Activated CD4-positive, alpha-beta T cell treated with anti-CD3 and anti-CD28 coated beads, Interleukin-2, amount 10 ng/mL, durations not matched to agents 24 days and 14 days (primary cell): ENCODE results near the gene SATB2. TPM values are rescaled to one million over a fixed set of nuclear protein-coding genes. Genes with fewer than 3 reads are reported as not detected.

Experiments
- DNase-seq: peaks from one replicate; pipeline ENCODE4 v3.0.0; 2022
- H3K27ac Mint-ChIP-seq: one replicate; pipeline ENCODE4 v1.8.0; 2022; ENCODE audit warnings: mild to moderate bottlenecking, mixed read lengths
- H3K27me3 Mint-ChIP-seq: one replicate; pipeline ENCODE4 v1.8.0; 2022; ENCODE audit warnings: mixed read lengths
- H3K36me3 Mint-ChIP-seq: one replicate; pipeline ENCODE4 v1.8.0; 2022; ENCODE audit warnings: low read depth, mild to moderate bottlenecking, mixed read lengths
- H3K4me1 Mint-ChIP-seq: one replicate; pipeline ENCODE4 v1.8.0; 2021; ENCODE audit warnings: mixed read lengths
- H3K4me3 Mint-ChIP-seq: one replicate; pipeline ENCODE4 v1.8.0; 2022; ENCODE audit warnings: mild to moderate bottlenecking, moderate library complexity, mixed read lengths
- H3K9me3 Mint-ChIP-seq: one replicate; pipeline ENCODE4 v1.8.0; 2021; ENCODE audit warnings: mixed read lengths
- intact Hi-C: fragments of 100-400 bp; cut with micrococcal nuclease; formaldehyde crosslinking; loops from one replicate; pipeline ENCODE4 v1.15.1; 2023
- total RNA-seq: library from RNA; stranded (reverse); gene quantifications from 2 replicates; pipeline ENCODE4 v1.2.3, GENCODE V29; 2022

Gene SATB2
- total RNA-seq, 1 donor from 2014 or later = not detected

DNA sequence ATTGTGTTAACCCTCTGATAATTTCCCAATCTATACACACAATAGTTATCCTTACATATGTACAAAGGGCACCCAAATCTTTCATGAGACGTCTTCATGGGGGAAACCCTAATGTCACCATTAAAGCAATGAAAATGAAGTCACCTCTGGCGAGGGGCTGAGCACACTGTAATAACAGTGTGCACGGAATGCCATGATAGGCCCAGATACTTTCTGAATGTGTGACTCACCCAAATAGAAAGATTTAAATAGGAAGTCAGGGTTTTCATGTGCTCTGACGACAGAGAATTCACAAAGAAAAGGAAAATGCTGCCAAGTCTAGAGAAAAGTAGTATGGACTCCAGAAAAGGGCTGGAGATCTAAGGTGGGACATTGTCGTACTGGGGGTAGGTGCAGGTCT is 128.3 kb downstream of the SATB2 start:
- no peaks in the 10 kb centered on the region for H3K4me1 Mint-ChIP-seq
- no peak overlapping the region for H3K4me3 Mint-ChIP-seq
- H3K27ac Mint-ChIP-seq = no peak overlapping the region
- no peaks in the 10 kb centered on the region for H3K36me3 Mint-ChIP-seq
- no peaks in the 10 kb centered on the region for H3K27me3 Mint-ChIP-seq
- DNase-seq = no peak
- no peaks in the 10 kb centered on the region for H3K9me3 Mint-ChIP-seq
- intact Hi-C loops = no loop called here

DNA sequence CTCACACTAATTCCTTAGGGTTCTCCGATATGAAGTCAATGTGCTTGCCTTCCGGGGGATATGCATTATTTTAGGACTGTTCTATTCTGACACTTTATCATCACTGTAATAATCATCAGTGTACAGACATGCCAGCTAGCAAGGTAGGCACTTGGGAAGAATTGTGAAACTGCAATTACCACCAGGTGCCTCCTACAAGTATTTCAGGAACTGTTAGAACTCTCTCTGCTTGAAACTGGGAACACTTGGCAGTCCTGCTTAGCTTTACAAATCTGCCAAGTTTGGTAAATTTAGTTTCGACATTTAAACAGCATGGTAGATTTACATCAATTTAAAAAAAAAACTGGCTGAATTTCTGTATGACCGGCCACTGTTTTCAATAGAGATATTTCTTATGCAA is 128.7 kb downstream of the SATB2 start:
- Mint-ChIP-seq H3K36me3 (no peaks in the 10 kb centered on the region), H3K27ac (no peak overlapping the region), H3K4me1 (no peaks in the 10 kb centered on the region), H3K4me3 (no peak overlapping the region), H3K9me3 (no peaks in the 10 kb centered on the region), H3K27me3 (no peaks in the 10 kb centered on the region)
- no peak for DNase-seq
- intact Hi-C loops = no loop called here

GRCh38 chr2:199325881-199326280 is 131.9 kb downstream of the SATB2 start:
- no peak overlapping the region for H3K4me3 Mint-ChIP-seq
- intact Hi-C loops = no loop called here
- no peaks in the 10 kb centered on the region for H3K4me1 Mint-ChIP-seq
- no peaks in the 10 kb centered on the region for H3K36me3 Mint-ChIP-seq
- H3K27me3 Mint-ChIP-seq = no peaks in the 10 kb centered on the region
- H3K27ac Mint-ChIP-seq = no peak overlapping the region
- DNase-seq = no peak
- no peaks in the 10 kb centered on the region for H3K9me3 Mint-ChIP-seq

DNA sequence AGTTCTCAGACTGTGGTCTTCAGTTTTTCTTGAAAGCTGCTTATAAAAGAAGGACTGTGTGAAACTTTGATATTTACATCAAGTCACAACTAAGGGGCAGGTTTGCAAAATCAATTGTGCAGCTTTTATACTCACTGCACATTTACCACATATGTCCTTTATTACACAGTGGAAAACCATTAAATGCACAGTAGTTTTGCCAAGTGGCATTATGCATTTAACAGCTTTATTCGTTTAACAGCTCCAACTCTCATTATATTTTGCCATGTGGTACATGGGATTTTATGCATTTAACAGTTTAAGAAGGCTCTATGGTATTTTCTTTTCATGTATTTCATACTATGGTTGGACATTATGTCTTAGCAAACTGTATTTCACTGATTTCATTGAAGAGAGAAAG is 135.6 kb downstream of the SATB2 start:
- Mint-ChIP-seq H3K4me3 (no peak overlapping the region), H3K9me3 (no peaks in the 10 kb centered on the region), H3K4me1 (no peaks in the 10 kb centered on the region), H3K27me3 (no peaks in the 10 kb centered on the region), H3K36me3 (no peaks in the 10 kb centered on the region), H3K27ac (no peak overlapping the region)
- intact Hi-C loops = no loop called here
- no peak for DNase-seq

GRCh38 chr2:199317646-199318045 is 140.1 kb downstream of the SATB2 start:
- no peaks in the 10 kb centered on the region for H3K36me3 Mint-ChIP-seq
- H3K4me3 Mint-ChIP-seq = no peak overlapping the region
- H3K27me3 Mint-ChIP-seq = no peaks in the 10 kb centered on the region
- DNase-seq = no peak
- H3K27ac Mint-ChIP-seq = no peak overlapping the region
- H3K4me1 Mint-ChIP-seq = no peaks in the 10 kb centered on the region
- intact Hi-C loops = no loop called here
- no peaks in the 10 kb centered on the region for H3K9me3 Mint-ChIP-seq

DNA sequence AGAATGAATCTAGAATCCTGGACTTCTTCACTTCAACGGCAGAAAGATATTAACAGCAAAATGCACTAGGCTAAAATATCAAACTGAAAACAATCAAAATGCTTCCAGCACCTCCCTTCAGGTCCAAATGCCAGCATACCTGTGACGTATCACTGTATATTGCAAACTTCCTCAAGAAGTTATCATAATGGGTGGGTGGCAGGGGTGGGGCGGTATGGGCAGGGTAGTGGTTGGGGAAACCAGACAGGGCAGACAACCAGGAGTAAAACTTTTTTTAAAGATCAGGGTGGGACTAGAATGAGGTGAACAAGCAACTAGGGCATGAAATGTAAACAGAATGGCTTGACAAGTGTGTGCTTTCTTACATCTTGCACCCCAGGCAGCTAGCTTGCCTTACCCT is 140.9 kb downstream of the SATB2 start:
- Mint-ChIP-seq H3K27ac (no peak overlapping the region), H3K36me3 (no peaks in the 10 kb centered on the region), H3K4me3 (no peak overlapping the region), H3K9me3 (no peaks in the 10 kb centered on the region), H3K4me1 (no peaks in the 10 kb centered on the region), H3K27me3 (no peaks in the 10 kb centered on the region)
- no peak for DNase-seq
- intact Hi-C loops = no loop called here

GRCh38 chr2:199315299-199316179 is 142.2 kb downstream of the SATB2 start:
- H3K27me3 Mint-ChIP-seq = no peaks in the 10 kb centered on the region
- H3K9me3 Mint-ChIP-seq = no peaks in the 10 kb centered on the region

GRCh38 chr2:199312931-199313330 is 144.8 kb downstream of the SATB2 start:
- intact Hi-C loops = no loop called here
- Mint-ChIP-seq H3K4me3 (no peak overlapping the region), H3K4me1 (no peaks in the 10 kb centered on the region), H3K27me3 (no peaks in the 10 kb centered on the region), H3K36me3 (no peaks in the 10 kb centered on the region), H3K27ac (no peak overlapping the region), H3K9me3 (no peaks in the 10 kb centered on the region)
- no peak for DNase-seq

More at GRCh38 chr2:199315299-199316179, 142.2 kb downstream of the SATB2 start:
- no peaks in the 10 kb centered on the region for H3K36me3 Mint-ChIP-seq
- no peaks in the 10 kb centered on the region for H3K4me1 Mint-ChIP-seq
- no peak overlapping the region for H3K27ac Mint-ChIP-seq
- no peak overlapping the region for H3K4me3 Mint-ChIP-seq
- intact Hi-C loops = no loop called here
- peak; percentile 65 for DNase-seq

- intact Hi-C loops = no loop called here
- Mint-ChIP-seq H3K27me3 (no peaks in the 10 kb centered on the region), H3K9me3 (no peaks in the 10 kb centered on the region), H3K27ac (no peak overlapping the region), H3K36me3 (no peaks in the 10 kb centered on the region), H3K4me1 (no peaks in the 10 kb centered on the region), H3K4me3 (no peak overlapping the region)
- DNase-seq = no peak
Measured at GRCh38 chr2:199310771-199311585, 146.8 kb downstream of the SATB2 start.

GRCh38 chr2:199309973-199310372 is 147.8 kb downstream of the SATB2 start:
- Mint-ChIP-seq H3K36me3 (no peaks in the 10 kb centered on the region), H3K27ac (no peak overlapping the region), H3K4me3 (no peak overlapping the region), H3K9me3 (no peaks in the 10 kb centered on the region), H3K4me1 (no peaks in the 10 kb centered on the region), H3K27me3 (no peaks in the 10 kb centered on the region)
- intact Hi-C loops = no loop called here
- DNase-seq = no peak

DNA sequence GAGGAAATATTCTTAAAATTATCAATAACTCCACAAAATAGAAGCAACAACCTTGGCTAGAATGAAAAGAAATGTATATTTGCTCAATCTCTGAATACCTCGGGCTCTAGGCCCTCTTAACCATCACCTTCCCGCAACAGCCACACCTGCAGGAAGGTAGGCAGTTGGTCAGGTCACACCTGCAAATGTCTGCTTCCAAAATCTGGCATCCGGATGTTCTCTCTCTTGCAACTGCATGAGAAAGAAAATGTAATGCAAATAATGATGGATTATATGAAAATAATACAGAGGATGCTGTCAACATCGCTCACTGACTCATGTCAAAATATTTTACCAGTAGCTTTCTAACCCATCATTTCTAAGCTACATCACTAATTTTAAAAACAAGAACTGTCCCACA is 148.3 kb downstream of the SATB2 start:
- Mint-ChIP-seq H3K27me3 (no peaks in the 10 kb centered on the region), H3K27ac (no peak overlapping the region), H3K36me3 (no peaks in the 10 kb centered on the region), H3K4me3 (no peak overlapping the region), H3K4me1 (no peaks in the 10 kb centered on the region), H3K9me3 (no peaks in the 10 kb centered on the region)
- intact Hi-C loops = no loop called here
- no peak for DNase-seq

DNA sequence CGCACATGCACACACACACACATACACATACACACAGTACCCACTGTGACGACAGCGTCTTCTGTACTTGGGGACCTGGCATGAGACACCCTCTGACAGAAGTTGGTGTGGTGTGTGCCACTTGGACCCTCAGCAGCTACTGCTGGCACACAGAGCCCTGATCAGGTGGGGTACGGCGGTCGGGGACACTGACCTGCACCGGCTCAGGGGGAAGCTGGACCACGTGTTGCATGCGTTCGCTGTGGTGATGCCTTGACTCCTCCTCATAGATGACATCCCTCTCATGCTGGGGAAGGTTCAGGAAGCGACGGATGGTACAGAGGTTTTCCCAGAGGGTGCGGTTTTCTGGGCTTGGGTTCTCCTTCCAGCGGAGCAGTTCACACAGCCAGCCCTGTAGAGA is 149.2 kb downstream of the SATB2 start:
- no peaks in the 10 kb centered on the region for H3K4me1 Mint-ChIP-seq

GRCh38 chr2:199307461-199307860 is 150.3 kb downstream of the SATB2 start:
- H3K36me3 Mint-ChIP-seq = no peaks in the 10 kb centered on the region
- no peaks in the 10 kb centered on the region for H3K9me3 Mint-ChIP-seq
- H3K27ac Mint-ChIP-seq = no peak overlapping the region
- H3K4me1 Mint-ChIP-seq = no peaks in the 10 kb centered on the region
- DNase-seq = no peak
- no peak overlapping the region for H3K4me3 Mint-ChIP-seq
- intact Hi-C loops = no loop called here
- no peaks in the 10 kb centered on the region for H3K27me3 Mint-ChIP-seq

More for the DNA sequence above, 149.2 kb downstream of the SATB2 start:
- Mint-ChIP-seq H3K36me3 (no peaks in the 10 kb centered on the region), H3K4me3 (no peak overlapping the region), H3K27ac (no peak overlapping the region), H3K27me3 (no peaks in the 10 kb centered on the region), H3K9me3 (no peaks in the 10 kb centered on the region)
- DNase-seq = no peak
- intact Hi-C loops = no loop called here

DNA sequence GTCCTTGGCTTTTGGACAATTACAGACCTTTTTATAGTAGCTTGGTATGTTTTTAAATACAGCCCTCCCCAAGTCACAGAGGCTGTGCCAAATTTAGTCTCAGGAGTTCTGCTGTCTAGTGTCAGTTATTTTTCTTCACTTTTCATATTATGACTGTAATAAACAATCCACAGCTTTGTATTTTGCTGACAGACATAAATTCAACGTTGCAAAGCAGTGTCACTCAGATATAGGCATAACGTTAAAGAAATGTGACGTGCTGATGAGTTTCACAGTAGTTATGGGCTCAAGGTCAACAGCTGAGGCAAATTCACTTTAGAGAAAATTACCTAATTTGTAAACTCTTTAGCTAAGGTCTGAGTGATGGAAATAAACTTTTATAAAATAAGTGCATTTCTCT is 151.6 kb downstream of the SATB2 start:
- no peak for DNase-seq
- H3K27me3 Mint-ChIP-seq = no peaks in the 10 kb centered on the region
- no peak overlapping the region for H3K4me3 Mint-ChIP-seq
- intact Hi-C loops = no loop called here
- no peaks in the 10 kb centered on the region for H3K4me1 Mint-ChIP-seq
- no peaks in the 10 kb centered on the region for H3K9me3 Mint-ChIP-seq
- no peak overlapping the region for H3K27ac Mint-ChIP-seq
- H3K36me3 Mint-ChIP-seq = no peaks in the 10 kb centered on the region
